HL-60 (cell line): ENCODE data around the gene TOMM20.
"Not testable (repeated sequence)": the region's sequence is repeated elsewhere in the genome, so short reads cannot be mapped to it uniquely, and the experiment has no call there.

Experiments used
- DNase-seq, 2 experiments: peaks; one replicate each; pipeline ENCODE4 v3.0.0-alpha.2; 2010 to 2020; ENCODE audit warnings: low read depth in 1 of 2, low spot score in 1 of 2
- H3K27ac ChIP-seq: fragments of 250-450 bp; sonication (Bioruptor Pico); replicated peaks from 2 replicates; pipeline ENCODE4 v1.5.1; 2020; ENCODE audit warnings: mild to moderate bottlenecking, moderate library complexity
- H3K27me3 ChIP-seq: fragments of 250-450 bp; sonication (Bioruptor Pico); 2 replicates; pipeline ENCODE4 v1.5.1; 2021; ENCODE audit warnings: mild to moderate bottlenecking, moderate library complexity; ENCODE audit not compliant: insufficient read depth, poor library complexity, severe bottlenecking
- H3K4me3 ChIP-seq: replicated peaks from 2 replicates; pipeline ENCODE4 v1.5.1; 2011; ENCODE audit warnings: mild to moderate bottlenecking, control low read depth, low read length; ENCODE audit not compliant: insufficient read depth
- GABPA ChIP-seq: IDR thresholded peaks from 2 replicates; pipeline ENCODE4 v1.6.1; 2012; ENCODE audit warnings: low read depth
- POLR2AphosphoS5 ChIP-seq: IDR thresholded peaks from 2 replicates; pipeline ENCODE4 v1.6.1; 2012; ENCODE audit warnings: low read depth
- SPI1 ChIP-seq: IDR thresholded peaks from 2 replicates; pipeline ENCODE4 v1.6.1; 2012; ENCODE audit warnings: low read depth, mild to moderate bottlenecking, borderline replicate concordance
- TF ChIP-seq, protein P1 (sequence below): IDR thresholded peaks from one replicate; pipeline ENCODE4 v1.5.1; 2011; ENCODE audit warnings: low read length, control low read depth, inconsistent platforms; ENCODE audit not compliant: insufficient read depth
- TF ChIP-seq, protein P2 (sequence below): IDR thresholded peaks from 2 replicates; pipeline ENCODE4 v1.6.1; 2012; ENCODE audit warnings: low read depth; ENCODE audit not compliant: insufficient replicate concordance

The TOMM20 gene

DNA sequence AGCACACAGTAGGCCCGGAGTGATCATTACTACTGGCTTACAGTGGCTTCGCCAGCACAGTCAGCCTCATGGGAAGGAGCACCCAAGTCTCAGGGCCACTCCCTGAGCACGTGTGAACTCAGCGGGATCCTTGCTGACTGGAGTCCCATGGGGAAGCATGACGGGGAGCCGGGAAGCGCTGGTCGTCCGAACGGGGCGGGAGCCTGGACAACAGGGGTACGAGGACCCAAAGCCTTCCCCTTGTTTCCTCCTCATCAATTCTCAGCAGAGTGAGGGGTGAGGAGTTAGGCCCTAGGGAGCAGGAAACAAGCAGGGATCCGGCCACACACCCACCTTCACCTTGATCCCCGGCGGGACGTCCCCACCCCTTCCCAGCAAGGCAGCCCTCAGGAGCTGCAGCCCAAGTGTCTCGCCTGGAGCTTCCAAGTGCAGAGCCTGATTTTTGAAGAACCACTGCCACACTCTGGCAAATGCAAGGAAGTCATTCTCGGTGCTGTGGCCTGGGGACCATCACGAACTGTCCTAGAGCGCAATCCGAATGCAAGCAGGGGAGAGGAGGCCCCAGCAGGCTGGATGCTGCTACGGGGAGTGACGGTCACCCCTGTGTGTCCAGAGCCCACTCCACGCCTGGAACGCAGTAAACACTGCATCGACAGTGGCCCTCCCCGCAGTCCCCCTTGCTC lies 35.5 kb downstream of the TOMM20 start:
- H3K4me3 ChIP-seq, result no peak overlapping the region
- H3K27ac ChIP-seq, result no peak overlapping the region
- DNase-seq, result peak in 1 of 2 experiments; percentile 42
- H3K27me3 ChIP-seq, result no peaks in the 10 kb centered on the region
- no peak for TF ChIP-seq SPI1
- TF ChIP-seq, protein P1, sequence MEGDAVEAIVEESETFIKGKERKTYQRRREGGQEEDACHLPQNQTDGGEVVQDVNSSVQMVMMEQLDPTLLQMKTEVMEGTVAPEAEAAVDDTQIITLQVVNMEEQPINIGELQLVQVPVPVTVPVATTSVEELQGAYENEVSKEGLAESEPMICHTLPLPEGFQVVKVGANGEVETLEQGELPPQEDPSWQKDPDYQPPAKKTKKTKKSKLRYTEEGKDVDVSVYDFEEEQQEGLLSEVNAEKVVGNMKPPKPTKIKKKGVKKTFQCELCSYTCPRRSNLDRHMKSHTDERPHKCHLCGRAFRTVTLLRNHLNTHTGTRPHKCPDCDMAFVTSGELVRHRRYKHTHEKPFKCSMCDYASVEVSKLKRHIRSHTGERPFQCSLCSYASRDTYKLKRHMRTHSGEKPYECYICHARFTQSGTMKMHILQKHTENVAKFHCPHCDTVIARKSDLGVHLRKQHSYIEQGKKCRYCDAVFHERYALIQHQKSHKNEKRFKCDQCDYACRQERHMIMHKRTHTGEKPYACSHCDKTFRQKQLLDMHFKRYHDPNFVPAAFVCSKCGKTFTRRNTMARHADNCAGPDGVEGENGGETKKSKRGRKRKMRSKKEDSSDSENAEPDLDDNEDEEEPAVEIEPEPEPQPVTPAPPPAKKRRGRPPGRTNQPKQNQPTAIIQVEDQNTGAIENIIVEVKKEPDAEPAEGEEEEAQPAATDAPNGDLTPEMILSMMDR, result no peak
- TF ChIP-seq, protein P2, sequence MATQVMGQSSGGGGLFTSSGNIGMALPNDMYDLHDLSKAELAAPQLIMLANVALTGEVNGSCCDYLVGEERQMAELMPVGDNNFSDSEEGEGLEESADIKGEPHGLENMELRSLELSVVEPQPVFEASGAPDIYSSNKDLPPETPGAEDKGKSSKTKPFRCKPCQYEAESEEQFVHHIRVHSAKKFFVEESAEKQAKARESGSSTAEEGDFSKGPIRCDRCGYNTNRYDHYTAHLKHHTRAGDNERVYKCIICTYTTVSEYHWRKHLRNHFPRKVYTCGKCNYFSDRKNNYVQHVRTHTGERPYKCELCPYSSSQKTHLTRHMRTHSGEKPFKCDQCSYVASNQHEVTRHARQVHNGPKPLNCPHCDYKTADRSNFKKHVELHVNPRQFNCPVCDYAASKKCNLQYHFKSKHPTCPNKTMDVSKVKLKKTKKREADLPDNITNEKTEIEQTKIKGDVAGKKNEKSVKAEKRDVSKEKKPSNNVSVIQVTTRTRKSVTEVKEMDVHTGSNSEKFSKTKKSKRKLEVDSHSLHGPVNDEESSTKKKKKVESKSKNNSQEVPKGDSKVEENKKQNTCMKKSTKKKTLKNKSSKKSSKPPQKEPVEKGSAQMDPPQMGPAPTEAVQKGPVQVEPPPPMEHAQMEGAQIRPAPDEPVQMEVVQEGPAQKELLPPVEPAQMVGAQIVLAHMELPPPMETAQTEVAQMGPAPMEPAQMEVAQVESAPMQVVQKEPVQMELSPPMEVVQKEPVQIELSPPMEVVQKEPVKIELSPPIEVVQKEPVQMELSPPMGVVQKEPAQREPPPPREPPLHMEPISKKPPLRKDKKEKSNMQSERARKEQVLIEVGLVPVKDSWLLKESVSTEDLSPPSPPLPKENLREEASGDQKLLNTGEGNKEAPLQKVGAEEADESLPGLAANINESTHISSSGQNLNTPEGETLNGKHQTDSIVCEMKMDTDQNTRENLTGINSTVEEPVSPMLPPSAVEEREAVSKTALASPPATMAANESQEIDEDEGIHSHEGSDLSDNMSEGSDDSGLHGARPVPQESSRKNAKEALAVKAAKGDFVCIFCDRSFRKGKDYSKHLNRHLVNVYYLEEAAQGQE, result no peak
- TF ChIP-seq GABPA, result no peak
- TF ChIP-seq POLR2AphosphoS5, result no peak

DNA sequence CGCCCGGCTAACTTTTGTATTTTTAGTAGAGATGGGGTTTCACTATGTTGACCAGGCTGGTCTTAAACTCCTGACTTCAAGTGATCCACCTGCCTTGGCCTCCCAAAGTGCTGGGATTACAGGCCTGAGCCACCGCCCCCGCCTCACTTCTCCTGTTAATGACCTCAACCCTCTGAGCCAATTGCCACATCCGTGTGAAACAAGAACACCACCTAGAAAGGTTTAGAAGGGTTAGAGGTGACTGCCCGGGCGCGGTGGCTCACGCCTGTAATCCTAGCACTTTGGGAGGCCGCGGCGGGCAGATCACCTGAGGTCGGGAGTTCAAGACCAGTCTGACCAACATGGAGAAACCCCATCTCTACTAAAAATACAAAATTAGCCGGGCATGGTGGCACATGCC lies 36.2 kb downstream of the TOMM20 start:
- H3K27ac ChIP-seq, DNase-seq, H3K27me3 ChIP-seq, H3K4me3 ChIP-seq: not testable (repeated sequence)

DNA sequence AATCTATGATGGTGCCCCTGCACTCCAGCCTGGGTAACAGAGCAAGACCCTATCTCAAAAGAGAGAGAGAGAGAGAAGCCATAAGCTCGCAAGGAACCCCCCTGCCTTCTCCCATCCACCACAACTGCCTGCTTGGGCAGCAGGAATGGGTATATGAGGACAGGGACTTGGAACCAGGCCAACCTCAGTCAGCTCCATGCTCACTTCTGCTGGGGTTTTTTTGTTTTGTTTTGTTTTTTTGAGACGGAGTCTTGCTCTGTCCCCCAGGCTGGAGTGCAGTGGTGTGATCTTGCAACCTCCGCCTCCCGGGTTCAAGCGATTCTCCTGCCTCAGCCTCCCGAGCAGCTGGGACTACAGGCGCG lies 36.6 kb downstream of the TOMM20 start:
- not testable (repeated sequence) for H3K4me3 ChIP-seq, H3K27me3 ChIP-seq

DNA sequence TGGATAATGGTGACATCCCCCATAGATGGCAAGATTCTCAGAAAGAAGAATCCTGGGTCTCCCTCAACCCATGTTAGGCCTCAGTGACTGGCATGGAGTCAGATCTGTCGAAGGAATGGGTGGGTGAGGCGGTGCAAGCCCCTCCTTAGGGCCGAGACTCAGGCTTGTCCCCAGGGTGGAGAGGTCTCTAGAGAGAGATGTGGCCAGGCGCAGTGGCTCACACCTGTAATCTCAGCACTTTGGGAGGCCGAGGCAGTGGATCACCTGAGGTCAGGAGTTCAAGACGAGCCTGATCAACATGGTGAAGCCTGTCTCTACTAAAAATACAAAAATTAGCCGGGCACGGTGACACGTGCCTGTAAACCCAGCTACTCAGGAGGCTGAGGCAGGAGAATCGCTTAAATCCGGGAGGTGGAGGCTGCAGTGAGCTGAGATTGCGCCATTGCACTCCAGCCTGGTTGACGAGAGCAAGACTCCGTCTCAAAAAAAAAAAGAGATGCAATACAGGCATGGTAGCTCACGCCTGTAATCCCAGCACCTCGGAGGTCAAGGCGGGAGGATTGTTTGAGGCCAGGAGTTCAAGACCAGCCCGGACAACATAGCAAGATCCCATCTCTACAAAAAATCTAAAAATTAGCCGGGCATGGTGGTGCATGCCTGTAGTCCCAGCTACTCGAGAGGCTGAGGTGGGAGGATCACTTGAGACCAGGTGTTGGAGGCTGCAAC lies 37.2 kb downstream of the TOMM20 start:
- DNase-seq, H3K4me3 ChIP-seq, H3K27ac ChIP-seq, H3K27me3 ChIP-seq: not testable (repeated sequence)

More for the DNA sequence above, 36.6 kb downstream of the TOMM20 start:
- H3K27ac ChIP-seq, DNase-seq: not testable (repeated sequence)

GRCh38 chr1:235090406-235091069 lies 38.1 kb downstream of the TOMM20 start:
- Histone ChIP-seq H3K27ac (no peak overlapping the region), H3K4me3 (no peak overlapping the region), H3K27me3 (no peaks in the 10 kb centered on the region)
- DNase-seq, result no peak
- TF ChIP-seq POLR2AphosphoS5 (no peak), SPI1 (no peak), GABPA (no peak)
- TF ChIP-seq, protein P1, result no peak
- TF ChIP-seq, protein P2, result no peak
